ENCODE measurements around the gene KCNJ16.

The KCNJ16 gene

GRCh38 chr17:70102531-70102930 lies 27.5 kb downstream of the KCNJ16 start:
- Histone ChIP-seq H3K27ac (ENCODE audit: low read length) (no peak overlapping the region), H3K4me1 (ENCODE audit: insufficient read depth, low read length) (no peaks in the 10 kb centered on the region)

GRCh38 chr17:70104791-70105523 lies 29.9 kb downstream of the KCNJ16 start:
- no peak overlapping the region for H3K4me3 ChIP-seq (ENCODE audit: low read length)
- no peaks in the 10 kb centered on the region for H3K9me3 ChIP-seq (ENCODE audit: insufficient read depth, low read depth, low read length)
- no peaks in the 10 kb centered on the region for H3K4me1 ChIP-seq (ENCODE audit: insufficient read depth, low read length)
- H3K27ac ChIP-seq (ENCODE audit: low read length) = no peak overlapping the region
- no peaks in the 10 kb centered on the region for H3K27me3 ChIP-seq (ENCODE audit: insufficient read depth, low read length)
- H3K36me3 ChIP-seq (ENCODE audit: insufficient read depth, low read depth, low read length) = no peaks in the 10 kb centered on the region
- no peak overlapping the region for H3K9ac ChIP-seq (ENCODE audit: low read depth, low read length)

More at GRCh38 chr17:70102531-70102930, 27.5 kb downstream of the KCNJ16 start:
- Histone ChIP-seq H3K4me3 (ENCODE audit: low read length) (no peak overlapping the region), H3K9me3 (ENCODE audit: insufficient read depth, low read depth, low read length) (no peaks in the 10 kb centered on the region), H3K36me3 (ENCODE audit: insufficient read depth, low read depth, low read length) (no peaks in the 10 kb centered on the region), H3K27me3 (ENCODE audit: insufficient read depth, low read length) (no peaks in the 10 kb centered on the region), H3K9ac (ENCODE audit: low read depth, low read length) (no peak overlapping the region)

GRCh38 chr17:70105641-70106040 lies 30.6 kb downstream of the KCNJ16 start:
- H3K9me3 ChIP-seq (ENCODE audit: insufficient read depth, low read depth, low read length) = no peaks in the 10 kb centered on the region
- H3K9ac ChIP-seq (ENCODE audit: low read depth, low read length) = no peak overlapping the region
- H3K4me3 ChIP-seq (ENCODE audit: low read length) = no peak overlapping the region
- no peaks in the 10 kb centered on the region for H3K27me3 ChIP-seq (ENCODE audit: insufficient read depth, low read length)
- H3K27ac ChIP-seq (ENCODE audit: low read length) = no peak overlapping the region
- no peaks in the 10 kb centered on the region for H3K36me3 ChIP-seq (ENCODE audit: insufficient read depth, low read depth, low read length)
- H3K4me1 ChIP-seq (ENCODE audit: insufficient read depth, low read length) = no peaks in the 10 kb centered on the region

- Histone ChIP-seq H3K36me3 (ENCODE audit: insufficient read depth, low read depth, low read length) (no peaks in the 10 kb centered on the region), H3K4me3 (ENCODE audit: low read length) (no peak overlapping the region), H3K9ac (ENCODE audit: low read depth, low read length) (no peak overlapping the region), H3K27me3 (ENCODE audit: insufficient read depth, low read length) (no peaks in the 10 kb centered on the region), H3K9me3 (ENCODE audit: insufficient read depth, low read depth, low read length) (no peaks in the 10 kb centered on the region), H3K27ac (ENCODE audit: low read length) (no peak overlapping the region), H3K4me1 (ENCODE audit: insufficient read depth, low read length) (no peaks in the 10 kb centered on the region)
These were observed 31.5 kb downstream of the KCNJ16 start for GRCh38 chr17:70106551-70106950.

GRCh38 chr17:70107441-70107840 lies 32.4 kb downstream of the KCNJ16 start:
- Histone ChIP-seq H3K27ac (ENCODE audit: low read length) (no peak overlapping the region), H3K9me3 (ENCODE audit: insufficient read depth, low read depth, low read length) (no peaks in the 10 kb centered on the region), H3K36me3 (ENCODE audit: insufficient read depth, low read depth, low read length) (no peaks in the 10 kb centered on the region), H3K9ac (ENCODE audit: low read depth, low read length) (no peak overlapping the region), H3K4me1 (ENCODE audit: insufficient read depth, low read length) (no peaks in the 10 kb centered on the region), H3K27me3 (ENCODE audit: insufficient read depth, low read length) (no peaks in the 10 kb centered on the region), H3K4me3 (ENCODE audit: low read length) (no peak overlapping the region)

GRCh38 chr17:70107904-70108565 lies 33.0 kb downstream of the KCNJ16 start:
- no peak overlapping the region for H3K9ac ChIP-seq (ENCODE audit: low read depth, low read length)
- no peaks in the 10 kb centered on the region for H3K9me3 ChIP-seq (ENCODE audit: insufficient read depth, low read depth, low read length)
- H3K27ac ChIP-seq (ENCODE audit: low read length) = no peak overlapping the region
- no peak overlapping the region for H3K4me3 ChIP-seq (ENCODE audit: low read length)
- no peaks in the 10 kb centered on the region for H3K36me3 ChIP-seq (ENCODE audit: insufficient read depth, low read depth, low read length)
- H3K27me3 ChIP-seq (ENCODE audit: insufficient read depth, low read length) = no peaks in the 10 kb centered on the region
- no peaks in the 10 kb centered on the region for H3K4me1 ChIP-seq (ENCODE audit: insufficient read depth, low read length)

GRCh38 chr17:70109497-70109896 lies 34.5 kb downstream of the KCNJ16 start:
- Histone ChIP-seq H3K4me3 (ENCODE audit: low read length) (no peak overlapping the region), H3K9me3 (ENCODE audit: insufficient read depth, low read depth, low read length) (no peaks in the 10 kb centered on the region), H3K9ac (ENCODE audit: low read depth, low read length) (no peak overlapping the region), H3K36me3 (ENCODE audit: insufficient read depth, low read depth, low read length) (no peaks in the 10 kb centered on the region), H3K4me1 (ENCODE audit: insufficient read depth, low read length) (no peaks in the 10 kb centered on the region), H3K27me3 (ENCODE audit: insufficient read depth, low read length) (no peaks in the 10 kb centered on the region), H3K27ac (ENCODE audit: low read length) (no peak overlapping the region)

GRCh38 chr17:70110443-70110880 lies 35.4 kb downstream of the KCNJ16 start:
- H3K4me1 ChIP-seq (ENCODE audit: insufficient read depth, low read length) = no peaks in the 10 kb centered on the region
- H3K9me3 ChIP-seq (ENCODE audit: insufficient read depth, low read depth, low read length) = no peaks in the 10 kb centered on the region
- H3K4me3 ChIP-seq (ENCODE audit: low read length) = no peak overlapping the region
- H3K27ac ChIP-seq (ENCODE audit: low read length) = no peak overlapping the region
- H3K27me3 ChIP-seq (ENCODE audit: insufficient read depth, low read length) = no peaks in the 10 kb centered on the region
- no peaks in the 10 kb centered on the region for H3K36me3 ChIP-seq (ENCODE audit: insufficient read depth, low read depth, low read length)
- H3K9ac ChIP-seq (ENCODE audit: low read depth, low read length) = no peak overlapping the region

- no peak overlapping the region for H3K9ac ChIP-seq (ENCODE audit: low read depth, low read length)
- H3K27ac ChIP-seq (ENCODE audit: low read length) = no peak overlapping the region
- no peak overlapping the region for H3K4me3 ChIP-seq (ENCODE audit: low read length)
- no peaks in the 10 kb centered on the region for H3K4me1 ChIP-seq (ENCODE audit: insufficient read depth, low read length)
- no peaks in the 10 kb centered on the region for H3K36me3 ChIP-seq (ENCODE audit: insufficient read depth, low read depth, low read length)
- H3K9me3 ChIP-seq (ENCODE audit: insufficient read depth, low read depth, low read length) = no peaks in the 10 kb centered on the region
- no peaks in the 10 kb centered on the region for H3K27me3 ChIP-seq (ENCODE audit: insufficient read depth, low read length)
These were observed 36.2 kb downstream of the KCNJ16 start for GRCh38 chr17:70111201-70111600.

- 0 out of 2 replicates have a peak, but pooled peaks cover 3% of the 10 kb centered on the region for H3K9me3 ChIP-seq (ENCODE audit: insufficient read depth, low read depth, low read length)
- H3K36me3 ChIP-seq (ENCODE audit: insufficient read depth, low read depth, low read length) = no peaks in the 10 kb centered on the region
- no peak overlapping the region for H3K27ac ChIP-seq (ENCODE audit: low read length)
- no peaks in the 10 kb centered on the region for H3K27me3 ChIP-seq (ENCODE audit: insufficient read depth, low read length)
- H3K4me3 ChIP-seq (ENCODE audit: low read length) = no peak overlapping the region
- no peak overlapping the region for H3K9ac ChIP-seq (ENCODE audit: low read depth, low read length)
- 0 out of 2 replicates have a peak, but pooled peaks cover 4% of the 10 kb centered on the region for H3K4me1 ChIP-seq (ENCODE audit: insufficient read depth, low read length)
These were observed 39.4 kb downstream of the KCNJ16 start for GRCh38 chr17:70114405-70114804.

GRCh38 chr17:70115126-70115525 lies 40.1 kb downstream of the KCNJ16 start:
- no peak overlapping the region for H3K9ac ChIP-seq (ENCODE audit: low read depth, low read length)
- H3K27me3 ChIP-seq (ENCODE audit: insufficient read depth, low read length) = no peaks in the 10 kb centered on the region
- H3K9me3 ChIP-seq (ENCODE audit: insufficient read depth, low read depth, low read length) = peaks cover 3% of the 10 kb centered on the region; the same call in 1 of the 2 replicates
- H3K27ac ChIP-seq (ENCODE audit: low read length) = no peak overlapping the region
- H3K36me3 ChIP-seq (ENCODE audit: insufficient read depth, low read depth, low read length) = no peaks in the 10 kb centered on the region
- no peak overlapping the region for H3K4me3 ChIP-seq (ENCODE audit: low read length)
- H3K4me1 ChIP-seq (ENCODE audit: insufficient read depth, low read length) = peaks cover 7% of the 10 kb centered on the region; the same call in 1 of the 2 replicates

- no peak overlapping the region for H3K27ac ChIP-seq (ENCODE audit: low read length)
- H3K27me3 ChIP-seq (ENCODE audit: insufficient read depth, low read length) = no peaks in the 10 kb centered on the region
- no peak overlapping the region for H3K4me3 ChIP-seq (ENCODE audit: low read length)
- no peaks in the 10 kb centered on the region for H3K36me3 ChIP-seq (ENCODE audit: insufficient read depth, low read depth, low read length)
- peaks cover 7% of the 10 kb centered on the region; the same call in 1 of the 2 replicates for H3K4me1 ChIP-seq (ENCODE audit: insufficient read depth, low read length)
- peaks cover 3% of the 10 kb centered on the region; the same call in 1 of the 2 replicates for H3K9me3 ChIP-seq (ENCODE audit: insufficient read depth, low read depth, low read length)
- H3K9ac ChIP-seq (ENCODE audit: low read depth, low read length) = no peak overlapping the region
These were observed 41.9 kb downstream of the KCNJ16 start for GRCh38 chr17:70116919-70117318.
